Mononuclear cell (primary cell): ENCODE data around the gene TPRA1. TPM values are rescaled to one million over a fixed set of nuclear protein-coding genes. Genes with fewer than 3 reads are reported as not detected.

Experiments
- H3K27me3 ChIP-seq: 2 replicates; pipeline ENCODE4 v1.6.0; 2011; ENCODE audit warnings: low read length, control low read depth; ENCODE audit not compliant: insufficient read depth
- H3K4me1 ChIP-seq: 2 replicates; pipeline ENCODE4 v1.5.1; 2011; ENCODE audit warnings: mild to moderate bottlenecking, low read length, control low read depth; ENCODE audit not compliant: insufficient read depth
- H3K4me3 ChIP-seq: 2 replicates; pipeline ENCODE4 v1.5.1; 2011; ENCODE audit warnings: mild to moderate bottlenecking, low read length, moderate library complexity
- H3K9me3 ChIP-seq: 2 replicates; pipeline ENCODE4 v1.5.1; 2011; ENCODE audit warnings: low read depth, mild to moderate bottlenecking, control low read depth, low read length
- total RNA-seq: library from RNA; depleted of rRNA; stranded (reverse); fragments of >200 nt; gene quantifications from one replicate; pipeline ENCODE4 v1.2.3, GENCODE V29; 2012

TPRA1 gene
- total RNA-seq, 1 donor, result 9.3 TPM

DNA sequence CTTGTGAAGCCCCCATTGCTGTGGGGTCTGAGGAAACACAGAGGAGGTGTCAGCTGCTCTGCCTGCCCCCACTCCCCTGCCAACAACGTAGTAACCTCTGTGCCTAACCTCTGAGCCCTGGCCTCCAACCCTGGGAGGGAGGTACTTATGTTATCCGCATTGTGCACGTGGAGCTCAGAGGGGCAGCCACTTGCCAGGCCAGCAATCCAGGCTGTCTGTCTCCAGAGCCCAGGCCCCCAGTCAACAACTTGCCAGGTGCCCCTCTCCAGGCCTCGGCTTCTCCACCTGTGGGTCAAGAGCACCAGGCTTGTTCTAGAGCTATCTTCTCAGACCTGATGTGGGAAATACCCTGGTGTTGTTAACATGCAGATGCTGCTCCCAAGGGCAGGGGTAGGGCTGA lies 2.7 kb downstream of the TPRA1 start:
- Histone ChIP-seq H3K9me3 (no peaks in the 10 kb centered on the region), H3K4me1 (peaks cover 35% of the 10 kb centered on the region), H3K27me3 (no peaks in the 10 kb centered on the region), H3K4me3 (no peak overlapping the region)

DNA sequence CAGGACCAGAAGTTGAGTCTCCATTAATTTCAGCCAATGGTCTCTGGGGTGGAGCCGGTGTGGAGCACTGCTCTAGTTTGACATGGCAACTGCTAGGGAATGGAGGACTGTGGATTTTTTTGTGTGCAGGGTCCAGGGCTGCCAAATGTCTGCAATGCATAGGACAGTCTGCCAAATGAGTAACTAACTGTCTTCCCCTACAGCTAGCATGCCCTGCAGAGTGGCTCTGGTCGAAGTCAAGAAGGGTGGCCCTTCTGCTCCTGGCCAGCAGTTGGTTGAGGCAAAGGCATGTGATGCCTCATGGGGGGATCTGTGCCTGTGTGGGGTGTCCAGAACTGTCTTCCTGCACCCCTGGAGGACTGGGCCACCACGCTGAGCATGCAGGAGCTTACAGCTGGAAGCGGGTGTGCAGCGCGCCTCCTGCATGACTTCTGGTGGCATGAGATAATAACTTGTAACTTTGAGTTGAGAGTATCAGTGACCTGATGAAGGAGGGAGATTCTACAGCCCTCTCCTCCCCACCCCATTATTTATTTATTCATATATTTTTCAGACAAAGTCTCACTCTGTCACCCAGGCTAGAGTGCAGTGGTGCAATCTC lies 4.6 kb downstream of the TPRA1 start:
- Histone ChIP-seq H3K27me3 (no peaks in the 10 kb centered on the region), H3K9me3 (no peaks in the 10 kb centered on the region), H3K4me1 (peaks cover 20% of the 10 kb centered on the region), H3K4me3 (no peak overlapping the region)

DNA sequence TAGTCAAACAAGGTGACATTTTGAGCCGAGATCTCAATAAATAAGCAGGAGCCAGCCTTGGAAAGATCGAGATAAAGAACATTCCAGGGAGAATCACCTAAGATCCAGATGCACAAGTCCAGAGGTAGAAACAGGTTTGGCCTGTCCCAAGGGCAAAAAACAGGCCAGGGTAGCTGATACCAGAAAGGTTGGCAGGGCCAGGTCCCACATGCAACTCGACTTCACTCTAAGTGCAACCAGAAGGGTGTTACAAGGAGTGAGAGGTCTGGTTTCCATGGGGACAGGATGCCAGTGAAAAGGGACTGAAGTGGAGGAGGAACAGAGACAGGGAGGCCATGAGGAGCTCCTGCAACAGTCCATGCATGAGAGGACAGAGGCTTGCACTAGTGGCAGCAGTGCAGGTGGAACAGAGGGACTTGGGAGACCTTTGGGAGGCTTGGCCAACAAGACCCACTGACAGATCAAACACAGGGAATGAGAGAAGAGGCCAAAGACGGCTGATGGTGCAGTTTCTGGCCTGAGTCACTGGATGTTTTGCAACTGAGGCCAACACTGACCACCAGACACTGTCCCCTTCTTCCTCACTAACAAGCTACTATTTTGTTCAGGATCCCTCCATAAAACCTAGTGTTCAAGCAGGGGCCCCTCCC lies 5.2 kb downstream of the TPRA1 start:
- H3K4me3 ChIP-seq, result no peak overlapping the region
- H3K9me3 ChIP-seq, result no peaks in the 10 kb centered on the region
- H3K4me1 ChIP-seq, result peaks cover 25% of the 10 kb centered on the region
- no peaks in the 10 kb centered on the region for H3K27me3 ChIP-seq

DNA sequence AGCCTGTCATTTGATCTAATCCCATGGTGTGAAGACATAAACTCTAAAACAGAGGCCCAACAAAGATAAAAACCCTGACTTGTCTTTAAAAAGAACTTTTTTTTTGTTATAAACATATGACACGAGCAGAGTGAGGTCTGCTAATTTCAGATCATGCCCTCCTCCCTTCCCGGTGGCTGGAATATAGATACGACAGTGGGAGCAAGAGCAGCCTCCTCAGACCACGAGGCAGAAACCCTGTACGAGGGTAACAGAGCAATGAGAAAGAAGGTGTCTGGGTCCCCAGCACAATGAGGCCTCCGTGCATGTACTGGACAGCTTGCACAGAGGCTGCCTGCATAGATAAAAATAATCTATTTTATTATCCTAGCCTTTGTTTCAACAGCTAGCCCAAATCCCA lies 5.8 kb downstream of the TPRA1 start:
- Histone ChIP-seq H3K4me1 (peaks cover 23% of the 10 kb centered on the region), H3K9me3 (no peaks in the 10 kb centered on the region), H3K4me3 (no peak overlapping the region)

DNA sequence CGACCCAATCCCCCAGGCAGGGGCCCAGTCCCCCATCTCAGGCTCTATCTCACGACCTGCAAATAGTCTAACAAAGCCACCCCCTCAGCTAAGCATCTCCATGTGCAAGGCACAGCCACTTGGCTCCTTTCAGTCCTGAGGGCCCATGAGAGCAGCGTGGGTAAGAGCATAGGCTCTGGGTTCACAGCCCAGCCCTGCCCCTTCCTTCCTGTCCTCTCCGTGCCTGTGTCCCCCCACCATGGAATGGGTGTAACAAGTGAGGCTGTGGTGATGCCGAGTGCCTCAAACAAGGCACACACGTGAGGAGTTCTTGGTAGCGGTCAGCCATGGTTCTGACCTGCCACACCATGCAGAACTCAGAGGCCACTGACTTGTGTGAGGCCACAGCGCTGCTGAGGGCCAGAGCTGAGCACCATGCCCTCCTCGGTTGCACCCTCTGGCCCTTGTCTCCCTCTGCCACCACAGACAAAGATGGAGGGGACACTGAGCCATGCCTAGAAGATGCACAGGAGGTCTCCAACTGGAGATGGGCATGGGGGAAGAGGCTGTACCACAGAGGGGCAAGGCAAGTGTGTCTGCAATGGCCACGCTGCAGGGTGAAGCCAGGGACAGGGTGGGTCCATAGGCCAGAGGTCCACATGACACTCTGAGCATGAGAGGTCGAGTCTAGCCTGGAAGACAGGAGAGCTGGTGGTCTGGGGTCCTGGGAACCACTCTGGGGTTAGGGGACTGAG lies 10.0 kb downstream of the TPRA1 start:
- H3K4me1 ChIP-seq, result peaks cover 7% of the 10 kb centered on the region

More for the DNA sequence above, 5.8 kb downstream of the TPRA1 start:
- H3K27me3 ChIP-seq, result no peaks in the 10 kb centered on the region

DNA sequence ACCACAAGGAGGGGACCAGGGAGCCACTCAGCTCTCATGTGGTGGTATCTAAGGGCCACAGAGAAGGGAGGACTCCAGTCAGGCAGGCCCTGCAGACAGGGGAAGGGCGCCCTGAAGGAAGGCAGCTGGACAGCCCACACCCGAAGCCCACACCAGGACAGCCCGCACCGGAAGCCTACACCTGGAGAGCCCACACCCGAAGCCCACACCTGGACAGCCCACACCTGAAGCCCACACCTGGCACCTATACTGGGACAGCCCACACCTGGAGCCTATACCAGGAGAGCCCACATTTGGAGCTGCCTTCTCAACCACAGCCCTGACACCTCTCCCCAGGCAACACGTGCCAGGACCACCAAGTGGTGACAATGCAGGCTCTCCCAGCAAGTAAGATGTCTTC lies 11.7 kb downstream of the TPRA1 start:
- Histone ChIP-seq H3K27me3 (no peaks in the 10 kb centered on the region), H3K4me1 (peaks cover 12% of the 10 kb centered on the region), H3K9me3 (no peaks in the 10 kb centered on the region), H3K4me3 (no peak overlapping the region)

More for the DNA sequence above, 10.0 kb downstream of the TPRA1 start:
- Histone ChIP-seq H3K9me3 (no peaks in the 10 kb centered on the region), H3K27me3 (no peaks in the 10 kb centered on the region), H3K4me3 (no peak overlapping the region)

DNA sequence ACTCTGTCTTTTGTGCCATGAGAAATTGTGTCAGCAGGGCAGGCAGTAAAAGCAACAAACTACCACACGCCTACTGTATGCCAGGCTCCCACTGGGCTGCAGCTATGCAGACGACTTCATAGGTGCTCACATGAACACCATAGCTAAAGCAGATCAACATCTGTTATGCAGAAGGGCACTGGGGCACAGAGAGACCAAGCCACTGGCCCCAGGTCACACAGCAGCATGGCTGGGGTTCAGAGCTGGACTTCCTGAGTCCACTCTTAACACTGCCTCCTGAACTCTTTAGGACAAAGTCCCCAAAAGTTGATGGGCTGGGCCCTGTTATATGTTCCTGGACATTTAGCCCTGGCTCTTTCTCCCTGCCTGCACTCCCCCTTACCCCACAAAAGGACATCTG lies 12.4 kb downstream of the TPRA1 start:
- no peak overlapping the region for H3K4me3 ChIP-seq
- peaks cover 12% of the 10 kb centered on the region for H3K4me1 ChIP-seq
- H3K27me3 ChIP-seq, result no peaks in the 10 kb centered on the region
- no peaks in the 10 kb centered on the region for H3K9me3 ChIP-seq

DNA sequence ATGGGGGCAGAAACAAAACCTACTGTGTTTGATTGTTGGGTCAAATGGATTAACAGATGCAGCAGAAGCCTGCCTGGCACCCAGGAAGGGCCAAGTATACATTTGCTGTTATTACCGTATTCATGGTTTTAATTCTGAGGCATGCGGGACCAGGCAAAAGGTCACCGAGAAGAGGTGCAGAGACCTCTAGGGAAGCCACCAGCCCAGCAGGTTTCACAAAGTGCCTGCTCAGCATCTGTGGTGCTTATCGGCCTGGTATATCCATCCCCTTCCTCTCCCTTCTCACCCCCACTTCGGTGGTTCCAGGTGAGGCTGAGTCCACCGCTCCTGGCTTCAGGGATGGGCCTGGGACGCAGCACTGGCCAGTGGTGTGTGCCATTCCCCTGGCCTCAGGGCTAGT lies 13.1 kb downstream of the TPRA1 start:
- Histone ChIP-seq H3K9me3 (no peaks in the 10 kb centered on the region), H3K4me3 (no peak overlapping the region), H3K27me3 (no peaks in the 10 kb centered on the region), H3K4me1 (peaks cover 12% of the 10 kb centered on the region)

DNA sequence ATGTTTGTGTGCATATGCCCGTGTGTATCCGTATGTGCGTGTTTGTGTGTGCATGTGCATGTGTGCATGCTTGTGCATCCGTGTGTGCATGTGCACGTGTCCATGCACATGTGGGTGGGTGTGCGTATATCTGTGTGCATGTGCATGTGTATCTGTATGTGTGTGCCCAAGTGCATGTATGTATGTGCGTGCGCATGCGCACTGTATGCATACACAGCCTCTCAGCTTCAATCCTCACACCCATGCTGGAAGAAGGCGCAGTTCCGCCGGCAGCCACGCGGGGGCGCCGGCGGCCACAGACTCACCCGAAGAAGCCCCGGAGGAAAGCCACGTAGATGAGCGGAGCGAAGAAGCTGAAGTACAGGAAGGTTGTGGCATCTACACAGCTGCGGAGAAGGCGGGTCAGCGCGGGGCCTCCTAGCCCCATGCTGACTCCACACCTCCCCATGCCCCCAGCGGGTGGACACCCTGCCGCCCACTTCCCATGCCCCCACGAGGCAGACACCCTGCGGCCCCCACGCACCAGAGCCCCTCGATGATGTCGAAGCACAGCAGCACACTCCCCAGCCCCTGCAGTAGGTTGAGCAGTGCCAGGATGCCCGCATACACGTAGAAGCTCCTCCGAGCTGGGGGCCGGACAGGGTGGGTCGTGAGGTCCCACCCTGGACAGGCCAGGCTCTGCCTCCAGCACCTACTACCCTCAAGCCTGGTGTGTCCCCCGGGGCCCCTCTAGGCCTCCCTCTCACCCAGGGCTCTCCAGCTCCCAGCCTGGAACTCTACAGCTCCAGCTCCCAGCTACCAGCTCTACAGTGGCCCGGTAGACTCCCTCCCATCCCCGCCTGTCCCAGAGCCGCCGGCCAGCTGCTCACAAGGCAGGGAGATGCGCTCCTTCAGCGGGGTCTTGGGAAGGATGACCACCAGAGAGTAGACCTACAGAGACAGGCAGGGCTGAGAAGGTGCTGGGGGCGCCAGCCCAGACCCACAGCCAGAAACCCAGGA lies 15.4 kb downstream of the TPRA1 start:
- peaks cover 7% of the 10 kb centered on the region for H3K4me1 ChIP-seq
- H3K27me3 ChIP-seq, result no peaks in the 10 kb centered on the region
- H3K4me3 ChIP-seq, result no peak overlapping the region
- no peaks in the 10 kb centered on the region for H3K9me3 ChIP-seq

DNA sequence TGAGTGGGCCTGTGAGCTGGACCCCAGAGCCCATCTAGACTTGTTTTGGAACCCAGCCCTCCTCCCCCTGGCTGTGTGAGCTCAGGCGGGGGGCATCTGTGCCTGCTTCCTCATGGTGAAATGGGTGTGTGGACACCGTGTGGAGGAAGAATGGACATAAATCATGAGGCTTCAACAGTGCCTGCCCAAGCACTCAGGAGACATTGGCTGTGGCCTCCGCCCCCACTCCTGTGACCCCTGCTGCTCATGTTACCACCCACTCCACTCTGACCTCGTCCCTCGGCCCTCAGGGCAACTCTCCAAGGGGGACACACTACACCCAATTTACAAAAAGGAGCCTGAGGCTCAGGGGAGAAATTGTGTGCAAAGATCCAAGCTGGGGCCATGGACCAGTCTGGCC lies 16.6 kb downstream of the TPRA1 start:
- H3K4me1 ChIP-seq, result peaks cover 7% of the 10 kb centered on the region

DNA sequence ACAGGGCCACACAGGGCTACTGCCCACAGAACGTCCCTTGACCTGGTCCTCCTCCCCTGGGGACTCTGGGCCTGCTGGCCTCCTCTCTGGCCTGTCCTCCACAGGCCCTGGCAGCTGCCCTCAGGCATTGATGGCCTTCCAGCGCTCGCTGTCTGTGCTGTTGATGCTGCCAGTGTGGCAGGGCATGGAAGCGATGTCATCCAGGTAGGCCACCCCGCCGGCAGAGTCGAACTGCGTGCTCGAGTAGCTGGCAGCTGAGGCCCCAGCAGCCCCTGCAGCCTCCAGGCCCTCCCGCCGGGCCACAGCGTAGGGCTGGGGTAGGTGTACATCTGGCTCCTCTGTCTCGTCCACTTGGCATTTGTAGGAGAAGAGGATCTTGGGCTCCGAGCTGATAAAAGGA lies 17.1 kb downstream of the TPRA1 start:
- peaks cover 7% of the 10 kb centered on the region for H3K4me1 ChIP-seq
- H3K27me3 ChIP-seq, result no peaks in the 10 kb centered on the region
- H3K4me3 ChIP-seq, result no peak overlapping the region
- no peaks in the 10 kb centered on the region for H3K9me3 ChIP-seq

More for the DNA sequence above, 16.6 kb downstream of the TPRA1 start:
- H3K4me3 ChIP-seq, result no peak overlapping the region
- no peaks in the 10 kb centered on the region for H3K27me3 ChIP-seq
- H3K9me3 ChIP-seq, result no peaks in the 10 kb centered on the region

DNA sequence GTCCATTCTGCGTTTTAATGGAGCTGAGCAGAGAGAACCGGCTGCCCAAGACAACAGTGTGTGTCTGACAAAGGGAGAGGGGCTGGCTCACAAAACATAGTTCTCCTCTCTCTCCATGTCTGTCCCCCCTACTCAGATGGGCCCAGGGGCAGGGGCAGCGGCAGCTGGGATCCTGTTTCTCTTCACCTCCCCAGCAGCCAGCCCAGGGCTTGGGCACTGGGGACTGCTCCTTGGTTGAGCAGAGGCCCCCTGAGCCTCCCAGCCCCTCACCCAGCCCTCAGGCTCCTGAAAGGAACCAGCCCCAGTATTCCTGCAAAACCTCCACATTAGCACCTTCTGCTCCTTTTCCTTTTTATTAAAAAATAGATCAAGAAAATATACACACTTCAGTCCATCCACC lies 17.8 kb downstream of the TPRA1 start:
- peaks cover 7% of the 10 kb centered on the region for H3K4me1 ChIP-seq
- no peaks in the 10 kb centered on the region for H3K9me3 ChIP-seq
- no peaks in the 10 kb centered on the region for H3K27me3 ChIP-seq
- no peak overlapping the region for H3K4me3 ChIP-seq

DNA sequence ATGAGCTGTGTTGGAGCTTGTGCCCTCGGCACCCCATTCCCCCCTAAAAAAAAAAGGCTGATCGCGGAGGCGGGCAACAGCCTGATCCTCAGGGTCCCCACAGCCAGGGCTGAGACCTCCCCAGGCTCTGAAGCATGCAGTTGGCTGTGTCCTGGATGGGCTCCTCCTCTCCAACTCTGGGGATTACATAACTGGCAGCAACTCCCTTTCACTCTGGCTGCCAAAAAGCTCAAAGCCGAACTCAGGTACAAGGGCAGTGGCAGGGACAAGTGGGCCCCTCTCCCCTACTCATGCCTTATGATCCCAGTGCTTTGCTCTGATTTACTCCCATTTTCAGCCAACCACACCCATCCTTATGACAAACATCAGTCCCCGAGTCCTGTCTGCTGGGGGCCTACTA lies 18.3 kb downstream of the TPRA1 start:
- Histone ChIP-seq H3K9me3 (no peaks in the 10 kb centered on the region), H3K4me1 (peaks cover 7% of the 10 kb centered on the region), H3K4me3 (no peak overlapping the region), H3K27me3 (no peaks in the 10 kb centered on the region)

DNA sequence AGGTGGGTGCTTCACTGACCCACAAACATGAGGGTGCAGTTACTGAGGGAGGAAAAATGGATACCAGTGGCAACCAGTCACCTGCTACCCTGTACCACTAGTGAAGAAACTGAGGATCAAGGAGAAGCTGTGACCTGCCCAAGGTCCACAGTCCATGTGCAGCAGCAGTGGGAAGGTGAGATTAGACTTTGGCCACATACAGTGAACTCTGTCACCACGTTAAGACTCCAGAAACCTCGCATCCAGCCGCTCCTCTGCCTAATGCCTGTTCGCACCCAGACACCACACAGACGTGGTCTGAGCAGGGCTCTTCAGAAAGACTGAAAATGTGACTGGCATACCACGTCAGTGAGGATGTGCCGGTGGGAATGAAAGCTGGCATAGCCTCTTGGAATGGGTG lies 20.0 kb downstream of the TPRA1 start:
- H3K4me3 ChIP-seq, result no peak overlapping the region
- peaks cover 5% of the 10 kb centered on the region for H3K4me1 ChIP-seq

DNA sequence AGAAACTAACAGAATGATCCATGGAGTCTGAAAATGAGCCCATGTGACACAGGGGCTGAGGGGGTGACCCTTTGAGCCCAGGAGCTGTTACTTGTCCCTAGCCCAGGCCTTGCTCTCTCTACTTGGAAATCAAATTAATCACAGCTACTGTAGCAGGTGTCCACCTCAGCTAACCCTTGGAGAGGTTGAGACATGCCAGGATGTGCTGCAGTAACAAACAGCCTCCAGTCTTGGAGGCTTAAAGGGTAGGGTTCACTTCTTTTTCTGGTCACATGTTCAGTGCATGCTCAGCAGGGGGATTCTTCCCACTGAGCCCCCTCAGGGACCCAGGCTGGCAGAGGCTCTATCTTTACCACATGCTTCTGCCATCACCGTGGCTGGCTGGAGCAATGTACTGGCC lies 21.4 kb downstream of the TPRA1 start:
- Histone ChIP-seq H3K27me3 (no peaks in the 10 kb centered on the region), H3K9me3 (no peaks in the 10 kb centered on the region), H3K4me1 (no peaks in the 10 kb centered on the region), H3K4me3 (no peak overlapping the region)

More for the DNA sequence above, 20.0 kb downstream of the TPRA1 start:
- H3K27me3 ChIP-seq, result no peaks in the 10 kb centered on the region
- H3K9me3 ChIP-seq, result no peaks in the 10 kb centered on the region
